ENCODE data around the gene MYCBP. TPM values are rescaled to one million over a fixed set of nuclear protein-coding genes. Genes with fewer than 3 reads are reported as not detected.

MYCBP gene
- total RNA-seq, 2 experiments from 2014 or later, result 54.6 to 58.0 TPM

DNA sequence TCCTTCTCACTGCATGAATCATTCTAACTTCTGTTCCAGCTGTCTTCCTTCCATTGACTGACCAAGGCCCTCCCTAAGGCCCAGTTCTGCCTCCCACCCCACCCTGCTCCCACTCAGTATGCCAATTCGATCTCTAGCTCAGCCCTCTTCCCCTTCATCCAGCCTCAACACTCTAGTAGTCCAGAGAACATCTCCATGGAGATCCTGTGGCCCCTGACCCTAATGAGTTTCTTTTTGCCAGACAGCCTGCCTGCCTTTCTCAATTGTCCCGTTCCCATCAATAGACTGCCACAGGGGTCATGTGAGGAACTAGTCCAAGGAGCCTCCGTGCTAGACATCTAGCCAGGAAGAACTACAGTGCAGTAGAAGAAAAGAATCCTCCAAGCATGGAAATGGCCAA is 40.0 kb downstream of the MYCBP start:
- H3K9me3 Mint-ChIP-seq, result no peaks in the 10 kb centered on the region
- H3K4me3 Mint-ChIP-seq, result no peak overlapping the region
- H3K27me3 Mint-ChIP-seq (ENCODE audit: low read depth), result peaks cover 20% of the 10 kb centered on the region
- no peak for DNase-seq
- no peak overlapping the region for H3K27ac Mint-ChIP-seq
- H3K4me1 Mint-ChIP-seq (ENCODE audit: low read depth), result no peaks in the 10 kb centered on the region
- intact Hi-C loops (cut with micrococcal nuclease), result no loop called here
- H3K36me3 Mint-ChIP-seq (ENCODE audit: low read depth), result no peaks in the 10 kb centered on the region
- CTCF ChIA-PET, result interaction anchor here (0.6 to 2.5 kb wide), 4 partner anchors 14 to 263 kb away, joined by 3 to 11 read pairs (median 4); no protein-coding TSS in a partner anchor

- CTCF ChIA-PET, result interaction anchor here (0.6 to 2.5 kb wide), 8 partner anchors 9 to 611 kb away, joined by 3 to 11 read pairs (median 3); no protein-coding TSS in a partner anchor
- Mint-ChIP-seq H3K36me3 (ENCODE audit: low read depth) (no peaks in the 10 kb centered on the region), H3K27ac (no peak overlapping the region), H3K9me3 (no peaks in the 10 kb centered on the region), H3K27me3 (ENCODE audit: low read depth) (peaks cover 20% of the 10 kb centered on the region), H3K4me3 (no peak overlapping the region), H3K4me1 (ENCODE audit: low read depth) (no peaks in the 10 kb centered on the region)
- DNase-seq, result no peak
- intact Hi-C loops (cut with micrococcal nuclease), result no loop called here
Measured at GRCh38 chr1:38832370-38832734, 40.8 kb downstream of the MYCBP start.

GRCh38 chr1:38831731-38832369 is 41.3 kb downstream of the MYCBP start:
- H3K4me1 Mint-ChIP-seq (ENCODE audit: low read depth), result no peaks in the 10 kb centered on the region
- H3K4me3 Mint-ChIP-seq, result no peak overlapping the region
- H3K9me3 Mint-ChIP-seq, result no peaks in the 10 kb centered on the region
- peaks cover 20% of the 10 kb centered on the region for H3K27me3 Mint-ChIP-seq (ENCODE audit: low read depth)
- H3K36me3 Mint-ChIP-seq (ENCODE audit: low read depth), result no peaks in the 10 kb centered on the region
- CTCF ChIA-PET, result interaction anchor here (0.6 to 2.5 kb wide), 8 partner anchors 9 to 611 kb away, joined by 3 to 11 read pairs (median 3); no protein-coding TSS in a partner anchor
- no peak for DNase-seq
- no peak overlapping the region for H3K27ac Mint-ChIP-seq
- intact Hi-C loops (cut with micrococcal nuclease), result no loop called here

- Mint-ChIP-seq H3K36me3 (ENCODE audit: low read depth) (no peaks in the 10 kb centered on the region), H3K4me1 (ENCODE audit: low read depth) (no peaks in the 10 kb centered on the region), H3K27ac (no peak overlapping the region), H3K27me3 (ENCODE audit: low read depth) (peaks cover 28% of the 10 kb centered on the region), H3K9me3 (no peaks in the 10 kb centered on the region), H3K4me3 (no peak overlapping the region)
- DNase-seq, result no peak
- intact Hi-C loops (cut with micrococcal nuclease), result no loop called here
- CTCF ChIA-PET, result interaction anchor here (1.1 kb wide), 1 partner anchor 8 kb away, joined by 3 read pairs; no protein-coding TSS in a partner anchor
Measured at GRCh38 chr1:38829368-38829767, 43.8 kb downstream of the MYCBP start.

DNA sequence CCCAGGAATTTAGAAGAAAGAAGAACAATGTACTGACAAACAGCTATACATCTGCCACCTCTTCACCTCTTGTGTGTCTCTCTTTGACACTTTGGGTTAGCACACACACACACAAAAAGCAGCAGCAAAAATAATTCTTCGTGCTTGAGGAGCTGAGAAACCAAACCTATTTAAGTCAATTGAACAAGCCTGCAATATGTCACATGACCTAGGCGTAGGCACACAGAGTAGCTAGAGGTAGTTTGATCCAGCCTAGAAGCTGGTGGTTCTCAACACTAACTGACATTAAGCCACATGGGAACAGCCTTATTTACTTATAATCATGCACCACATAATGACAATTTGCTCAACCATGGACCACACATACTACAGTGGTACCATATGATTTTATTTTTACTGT is 45.8 kb downstream of the MYCBP start:
- Mint-ChIP-seq H3K4me3 (no peak overlapping the region), H3K36me3 (ENCODE audit: low read depth) (no peaks in the 10 kb centered on the region), H3K4me1 (ENCODE audit: low read depth) (no peaks in the 10 kb centered on the region), H3K27ac (no peak overlapping the region), H3K9me3 (no peaks in the 10 kb centered on the region), H3K27me3 (ENCODE audit: low read depth) (peaks cover 27% of the 10 kb centered on the region)
- no peak for DNase-seq
- CTCF ChIA-PET, result no interaction called here
- intact Hi-C loops (cut with micrococcal nuclease), result no loop called here

GRCh38 chr1:38826886-38827285 is 46.3 kb downstream of the MYCBP start:
- H3K9me3 Mint-ChIP-seq, result no peaks in the 10 kb centered on the region
- no peak overlapping the region for H3K4me3 Mint-ChIP-seq
- no peaks in the 10 kb centered on the region for H3K4me1 Mint-ChIP-seq (ENCODE audit: low read depth)
- peaks cover 27% of the 10 kb centered on the region for H3K27me3 Mint-ChIP-seq (ENCODE audit: low read depth)
- DNase-seq, result no peak
- intact Hi-C loops (cut with micrococcal nuclease), result no loop called here
- no peak overlapping the region for H3K27ac Mint-ChIP-seq
- no peaks in the 10 kb centered on the region for H3K36me3 Mint-ChIP-seq (ENCODE audit: low read depth)
- CTCF ChIA-PET, result no interaction called here

DNA sequence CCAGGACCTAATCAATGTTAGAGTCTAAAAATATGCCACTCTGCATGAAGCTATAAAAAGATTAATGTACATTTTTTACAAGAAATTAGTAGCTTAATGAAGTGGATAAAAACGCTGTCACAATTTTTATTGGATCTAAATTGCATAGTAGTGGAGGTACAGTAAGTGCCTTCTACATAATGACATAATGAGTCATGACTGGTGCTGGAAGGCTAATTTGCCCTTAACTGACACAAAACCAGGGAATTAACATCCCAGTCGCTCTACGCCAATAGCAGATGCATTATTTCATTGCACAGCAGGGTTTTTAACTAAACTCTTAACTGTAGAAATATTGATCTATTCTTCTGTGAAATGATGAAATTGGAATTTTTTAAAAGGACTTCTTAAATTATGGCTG is 46.9 kb downstream of the MYCBP start:
- Mint-ChIP-seq H3K4me3 (no peak overlapping the region), H3K9me3 (no peaks in the 10 kb centered on the region), H3K36me3 (ENCODE audit: low read depth) (no peaks in the 10 kb centered on the region), H3K4me1 (ENCODE audit: low read depth) (no peaks in the 10 kb centered on the region), H3K27me3 (ENCODE audit: low read depth) (peaks cover 26% of the 10 kb centered on the region), H3K27ac (no peak overlapping the region)
- intact Hi-C loops (cut with micrococcal nuclease), result no loop called here
- no peak for DNase-seq
- CTCF ChIA-PET, result interaction anchor here (2.5 kb wide), 1 partner anchor 9 kb away, joined by 8 read pairs; no protein-coding TSS in a partner anchor

GRCh38 chr1:38820860-38821259 is 52.3 kb downstream of the MYCBP start:
- intact Hi-C loops (cut with micrococcal nuclease), result loop anchor here (5.0 kb wide), 1 partner anchor 779 kb away; no protein-coding TSS in a partner anchor
- Mint-ChIP-seq H3K4me3 (no peak overlapping the region), H3K27me3 (ENCODE audit: low read depth) (peaks cover 38% of the 10 kb centered on the region), H3K4me1 (ENCODE audit: low read depth) (peaks cover 7% of the 10 kb centered on the region), H3K36me3 (ENCODE audit: low read depth) (no peaks in the 10 kb centered on the region), H3K27ac (no peak overlapping the region), H3K9me3 (no peaks in the 10 kb centered on the region)
- CTCF ChIA-PET, result interaction anchor here (0.9 kb wide), 1 partner anchor 9 kb away, joined by 3 read pairs; no protein-coding TSS in a partner anchor
- DNase-seq, result no peak

- DNase-seq, result no peak
- Mint-ChIP-seq H3K27me3 (ENCODE audit: low read depth) (peaks cover 43% of the 10 kb centered on the region), H3K4me1 (ENCODE audit: low read depth) (peaks cover 9% of the 10 kb centered on the region), H3K4me3 (no peak overlapping the region), H3K27ac (no peak overlapping the region), H3K9me3 (no peaks in the 10 kb centered on the region), H3K36me3 (ENCODE audit: low read depth) (no peaks in the 10 kb centered on the region)
- intact Hi-C loops (cut with micrococcal nuclease), result loop anchor here (5.0 kb wide), 1 partner anchor 792 kb away; no protein-coding TSS in a partner anchor
- CTCF ChIA-PET, result interaction anchor here (0.5 to 2.3 kb wide), 4 partner anchors 13 to 368 kb away, joined by 3 to 11 read pairs (median 5); no protein-coding TSS in a partner anchor
Measured at GRCh38 chr1:38819516-38819915, 53.6 kb downstream of the MYCBP start.

- Mint-ChIP-seq H3K9me3 (no peaks in the 10 kb centered on the region), H3K27ac (no peak overlapping the region), H3K27me3 (ENCODE audit: low read depth) (peaks cover 46% of the 10 kb centered on the region), H3K4me1 (ENCODE audit: low read depth) (peaks cover 9% of the 10 kb centered on the region), H3K4me3 (no peak overlapping the region), H3K36me3 (ENCODE audit: low read depth) (no peaks in the 10 kb centered on the region)
- DNase-seq, result no peak
- intact Hi-C loops (cut with micrococcal nuclease), result loop anchor here (5.0 kb wide), 1 partner anchor 792 kb away; no protein-coding TSS in a partner anchor
- CTCF ChIA-PET, result interaction anchor here (0.5 to 2.3 kb wide), 4 partner anchors 13 to 1042 kb away, joined by 3 to 11 read pairs (median 4); no protein-coding TSS in a partner anchor
Measured at GRCh38 chr1:38819040-38819439, 54.1 kb downstream of the MYCBP start.

DNA sequence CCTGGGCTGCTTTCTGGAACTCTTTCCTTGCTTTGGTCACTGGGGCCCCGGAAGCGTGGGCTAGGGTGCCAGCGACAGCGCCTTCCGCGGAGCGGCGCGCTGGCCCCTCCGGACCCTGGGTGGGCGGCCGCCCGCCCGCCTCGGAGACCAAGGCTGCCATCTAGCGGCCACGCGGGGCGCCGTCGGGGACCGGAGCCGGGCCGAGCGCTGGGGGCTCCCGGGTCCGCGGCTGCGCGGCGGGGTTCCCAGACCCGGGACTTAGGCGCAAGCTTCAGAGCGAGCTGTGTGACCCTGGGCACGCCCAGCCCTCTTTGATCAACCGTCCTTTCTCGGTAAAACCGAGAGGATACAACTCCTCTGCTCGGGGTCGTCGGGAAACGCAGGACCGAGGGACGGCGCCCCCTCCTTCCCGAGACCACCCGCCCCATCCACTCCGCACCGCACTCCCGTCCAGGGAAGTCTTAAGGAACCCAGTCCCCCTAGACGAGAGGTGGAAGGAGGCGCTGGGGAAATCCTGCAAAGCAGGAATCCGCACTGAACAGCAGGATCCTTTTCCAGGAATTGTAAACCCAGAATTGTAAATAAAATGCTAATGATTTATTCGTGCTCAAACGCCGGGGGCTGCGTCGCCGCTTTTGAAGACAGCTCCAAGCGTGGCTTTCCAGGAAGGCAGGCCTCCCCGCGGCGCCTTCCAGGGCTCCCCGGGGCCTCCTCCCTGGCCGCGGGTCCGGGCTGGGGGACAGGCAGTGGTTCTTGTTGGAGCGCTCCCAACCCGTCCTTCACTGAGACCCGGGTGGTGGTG is 54.8 kb downstream of the MYCBP start:
- CTCF ChIA-PET, result interaction anchor here (0.5 to 2.3 kb wide), 5 partner anchors 14 to 1041 kb away, joined by 3 to 11 read pairs (median 3); no protein-coding TSS in a partner anchor
- Mint-ChIP-seq H3K36me3 (ENCODE audit: low read depth) (no peaks in the 10 kb centered on the region), H3K27me3 (ENCODE audit: low read depth) (peaks cover 52% of the 10 kb centered on the region), H3K9me3 (no peaks in the 10 kb centered on the region), H3K4me1 (ENCODE audit: low read depth) (peaks cover 9% of the 10 kb centered on the region), H3K27ac (no peak overlapping the region), H3K4me3 (no peak overlapping the region)
- intact Hi-C loops (cut with micrococcal nuclease), result loop anchor here (5.0 kb wide), 1 partner anchor 791 kb away; no protein-coding TSS in a partner anchor
- DNase-seq, result peak; percentile 33

Data from activated naive CD4-positive, alpha-beta T cell treated with anti-CD3 and anti-CD28 coated beads for 36 hours (primary cell).